Activated naive CD4-positive, alpha-beta T cell treated with Interleukin-2 at 50 U/mL for 16 hours (primary cell): ENCODE measurements around the gene ABCG1.

Experiments used
- DNase-seq: peaks from one replicate; pipeline ENCODE4 v3.0.0-alpha.2; 2020

The ABCG1 gene

GRCh38 chr21:42331660-42332059 is 112.7 kb downstream of the ABCG1 start:
- DNase-seq: no peak

GRCh38 chr21:42332557-42333317 is 113.8 kb downstream of the ABCG1 start:
- no peak for DNase-seq

- DNase-seq: no peak
Measured at GRCh38 chr21:42336054-42336453, 117.1 kb downstream of the ABCG1 start.

GRCh38 chr21:42337276-42337675 is 118.3 kb downstream of the ABCG1 start:
- no peak for DNase-seq

GRCh38 chr21:42337830-42338728 is 119.1 kb downstream of the ABCG1 start:
- peak; percentile 86 for DNase-seq

GRCh38 chr21:42338729-42339715 is 120.1 kb downstream of the ABCG1 start:
- no peak for DNase-seq

- DNase-seq: no peak
Measured at GRCh38 chr21:42340187-42341050, 121.5 kb downstream of the ABCG1 start.

GRCh38 chr21:42341776-42342542 is 123.0 kb downstream of the ABCG1 start:
- DNase-seq: no peak

GRCh38 chr21:42343101-42343500 is 124.2 kb downstream of the ABCG1 start:
- DNase-seq: no peak

GRCh38 chr21:42343556-42343955 is 124.6 kb downstream of the ABCG1 start:
- no peak for DNase-seq

GRCh38 chr21:42343963-42344510 is 125.1 kb downstream of the ABCG1 start:
- no peak for DNase-seq

GRCh38 chr21:42344631-42345030 is 125.7 kb downstream of the ABCG1 start:
- DNase-seq: no peak

GRCh38 chr21:42346441-42346840 is 127.5 kb downstream of the ABCG1 start:
- no peak for DNase-seq
